IgD-negative memory B cell (primary cell): Measurements from ENCODE around the gene SATB1. TPM values are rescaled to one million over a fixed set of nuclear protein-coding genes. Genes with fewer than 3 reads are reported as not detected.
A peak's percentile ranks its signal among the peaks of the same experiment; 100 is the strongest.

Experiments
- H3K27ac Mint-ChIP-seq, 3 donors: one replicate each; pipeline ENCODE4 v1.8.0; 2020 to 2022; ENCODE audit warnings: mild to moderate bottlenecking in 3 of 3, mixed read lengths in 3 of 3, moderate library complexity in 1 of 3
- H3K27me3 Mint-ChIP-seq: one replicate; pipeline ENCODE4 v1.8.0; 2021; ENCODE audit warnings: mixed read lengths
- H3K36me3 Mint-ChIP-seq: one replicate; pipeline ENCODE4 v1.8.0; 2020; ENCODE audit warnings: mild to moderate bottlenecking, mixed read lengths
- H3K4me1 Mint-ChIP-seq, 3 donors: one replicate each; pipeline ENCODE4 v1.8.0; 2020 to 2022; ENCODE audit warnings: mixed read lengths in 3 of 3, mild to moderate bottlenecking in 1 of 3
- H3K4me3 Mint-ChIP-seq, 4 donors: one replicate each; pipeline ENCODE4 v1.8.0; 2020 to 2022; ENCODE audit warnings: mild to moderate bottlenecking in 4 of 4, mixed read lengths in 4 of 4, moderate library complexity in 3 of 4
- H3K9me3 Mint-ChIP-seq, 3 donors: one replicate each; pipeline ENCODE4 v1.8.0; 2020 to 2021; ENCODE audit warnings: mixed read lengths in 3 of 3, mild to moderate bottlenecking in 1 of 3
- polyA plus RNA-seq: library from polyadenylated mRNA; unstranded; fragments of 300-500 nt; fragmentation: Illumina TruSeq; gene quantifications from one replicate; pipeline ENCODE4 v1.2.3, GENCODE V29; 2021

The SATB1 gene
- polyA plus RNA-seq, 1 donor from 2014 or later: 11.5 TPM

DNA sequence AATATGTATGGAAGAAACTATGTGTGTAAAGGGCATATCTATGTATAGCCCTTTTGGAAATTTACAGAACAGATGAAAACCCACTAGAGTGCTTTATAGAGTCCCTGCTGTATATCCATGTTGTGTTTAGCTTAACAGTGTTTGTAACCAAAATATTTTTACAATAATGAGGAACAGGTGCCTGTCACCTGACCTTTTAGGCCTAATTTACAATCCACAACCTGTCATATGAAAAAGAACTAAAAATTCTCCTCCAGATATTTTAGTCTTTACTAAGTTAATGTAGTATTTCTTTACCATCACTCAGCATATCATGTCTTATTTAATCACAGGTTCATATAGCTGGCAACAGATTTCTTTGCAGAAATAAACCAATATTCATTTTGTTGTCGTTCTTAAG lies 16.4 kb upstream of the SATB1 start:
- peaks cover 22 to 51% (median 25%) of the 10 kb centered on the region in 3 donors for H3K4me1 Mint-ChIP-seq
- H3K36me3 Mint-ChIP-seq: no peaks in the 10 kb centered on the region
- no peak overlapping the region for H3K27ac Mint-ChIP-seq
- H3K27me3 Mint-ChIP-seq: peaks cover 14% of the 10 kb centered on the region
- H3K4me3 Mint-ChIP-seq: peak overlapping the region in 2 of 4 donors; percentile 4 to 80
- no peaks in the 10 kb centered on the region for H3K9me3 Mint-ChIP-seq

DNA sequence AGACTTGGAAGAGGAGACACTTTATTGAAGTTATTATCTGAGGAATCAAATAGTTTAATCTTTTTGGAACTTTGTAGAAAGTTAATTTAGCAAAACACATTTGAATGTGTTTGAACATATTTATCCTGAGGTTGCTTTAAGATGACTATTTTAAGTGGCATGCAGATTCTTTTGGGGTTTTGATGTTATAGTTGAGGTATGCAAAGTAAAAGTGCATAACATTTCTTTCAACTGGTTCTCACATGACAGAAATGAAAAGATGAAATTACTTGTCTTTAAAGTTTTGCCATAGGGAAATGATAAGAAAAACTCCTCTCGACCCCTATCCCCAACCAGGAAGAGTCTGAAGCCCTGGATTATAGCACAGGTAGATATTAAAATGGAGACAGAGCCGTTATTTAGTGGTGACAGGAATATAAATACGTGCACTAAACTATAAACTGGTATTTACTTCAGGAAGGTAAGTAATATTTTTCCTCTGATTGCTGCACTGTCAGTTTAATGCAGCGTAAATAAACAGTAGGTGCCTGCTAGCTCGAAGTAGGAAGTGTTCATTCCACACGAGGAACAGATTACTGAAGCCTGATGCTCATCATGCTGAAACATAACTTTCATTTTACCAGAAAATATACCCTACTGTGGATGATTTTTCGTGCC lies 15.1 kb upstream of the SATB1 start:
- Mint-ChIP-seq H3K4me3 (peak overlapping the region; percentile 4 to 81 (median 68)), H3K27me3 (peaks cover 9% of the 10 kb centered on the region), H3K9me3 (no peaks in the 10 kb centered on the region), H3K36me3 (no peaks in the 10 kb centered on the region), H3K4me1 (peaks cover 18 to 40% (median 21%) of the 10 kb centered on the region in 3 donors), H3K27ac (peak overlapping the region in 2 of 3 donors; percentile 55 to 63)

DNA sequence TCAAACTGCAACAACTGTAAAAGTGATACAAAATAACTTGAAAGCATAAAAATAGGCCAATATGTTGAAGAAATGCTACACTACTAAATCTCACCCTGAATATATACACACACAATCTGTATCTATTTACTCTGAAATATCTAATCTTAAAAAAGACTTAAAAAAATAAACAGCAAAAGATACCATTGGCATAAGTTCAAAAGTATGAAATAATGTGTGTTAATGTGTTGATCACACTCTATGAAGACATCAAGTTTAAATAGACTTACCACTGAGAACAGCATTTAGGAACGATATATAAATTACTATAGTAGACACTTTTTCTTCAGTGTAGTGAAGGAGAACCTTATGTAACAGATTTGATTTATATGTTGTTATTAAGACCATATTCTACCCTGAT lies 14.1 kb upstream of the SATB1 start:
- no peaks in the 10 kb centered on the region for H3K9me3 Mint-ChIP-seq
- peak overlapping the region in 2 of 4 donors; percentile 72 to 81 for H3K4me3 Mint-ChIP-seq
- H3K4me1 Mint-ChIP-seq: peaks cover 18 to 40% (median 21%) of the 10 kb centered on the region in 3 donors
- no peaks in the 10 kb centered on the region for H3K36me3 Mint-ChIP-seq
- H3K27me3 Mint-ChIP-seq: peaks cover 8% of the 10 kb centered on the region
- peak overlapping the region in 2 of 3 donors; percentile 44 to 55 for H3K27ac Mint-ChIP-seq

DNA sequence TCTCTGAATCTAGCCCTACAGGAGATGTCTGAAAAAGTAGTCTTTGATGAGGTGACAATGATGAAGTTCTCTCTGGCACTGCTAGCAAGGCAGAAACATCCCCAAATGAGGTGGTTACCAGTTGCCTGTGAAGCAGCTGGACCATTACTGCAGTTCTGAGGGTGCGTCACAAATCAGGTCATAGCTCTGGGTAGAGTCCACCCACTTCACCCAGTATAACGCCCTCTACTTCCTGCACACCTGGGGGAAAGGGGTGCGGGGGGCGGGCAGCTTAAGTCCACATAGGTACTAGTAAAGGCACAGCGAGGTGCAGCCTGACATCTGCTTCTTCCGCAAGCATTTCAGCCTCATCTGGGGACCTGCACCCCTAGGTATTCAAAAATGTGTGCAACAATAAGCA lies 13.4 kb upstream of the SATB1 start:
- H3K36me3 Mint-ChIP-seq: no peaks in the 10 kb centered on the region
- H3K4me1 Mint-ChIP-seq: peaks cover 18 to 40% (median 21%) of the 10 kb centered on the region in 3 donors
- peak overlapping the region; percentile 44 to 78 (median 55) for H3K27ac Mint-ChIP-seq
- no peaks in the 10 kb centered on the region for H3K9me3 Mint-ChIP-seq
- peaks cover 3% of the 10 kb centered on the region for H3K27me3 Mint-ChIP-seq
- H3K4me3 Mint-ChIP-seq: peak overlapping the region in 3 of 4 donors; percentile 15 to 73 (median 72)

DNA sequence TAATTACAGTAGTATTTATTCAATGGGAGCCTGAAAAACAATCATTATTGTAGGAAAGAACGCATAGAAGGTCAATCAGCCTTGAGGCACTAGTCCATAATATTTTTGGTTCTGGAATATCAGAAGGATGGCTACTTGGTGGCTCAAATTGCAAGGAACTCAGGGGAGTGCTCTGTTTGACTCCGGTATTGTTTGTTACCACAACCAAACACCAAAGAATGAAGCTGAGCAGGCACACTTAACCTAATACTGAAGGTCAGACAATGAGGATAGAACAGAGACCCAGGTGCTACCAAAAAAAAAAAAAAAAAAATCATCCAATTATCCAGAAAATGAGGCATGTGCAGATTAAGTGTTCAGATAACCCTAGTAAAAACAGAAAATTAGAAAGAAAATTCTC lies 11.1 kb upstream of the SATB1 start:
- no peaks in the 10 kb centered on the region for H3K9me3 Mint-ChIP-seq
- peak overlapping the region in 2 of 4 donors; percentile 0 to 18 for H3K4me3 Mint-ChIP-seq
- peaks cover 16 to 26% (median 17%) of the 10 kb centered on the region in 3 donors for H3K4me1 Mint-ChIP-seq
- peaks cover 7% of the 10 kb centered on the region for H3K27me3 Mint-ChIP-seq
- no peaks in the 10 kb centered on the region for H3K36me3 Mint-ChIP-seq
- H3K27ac Mint-ChIP-seq: no peak overlapping the region

DNA sequence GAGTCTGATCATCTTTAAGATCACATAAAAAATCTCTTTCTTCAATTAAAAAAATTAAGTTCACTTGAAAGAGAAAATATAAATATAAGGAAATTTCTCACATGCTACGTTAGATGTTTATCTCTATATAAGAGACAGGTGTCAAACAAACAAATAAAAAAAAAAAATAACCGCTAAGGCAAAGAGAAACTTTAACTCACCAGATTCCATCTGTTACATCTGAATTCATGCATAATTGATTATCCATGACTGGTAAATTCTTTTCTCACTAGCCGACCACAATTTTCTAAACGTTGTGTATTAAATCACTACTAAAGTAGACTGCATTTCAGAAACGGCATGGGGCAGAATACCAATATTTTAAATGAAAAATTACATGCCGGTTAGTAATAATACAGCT lies 9.6 kb upstream of the SATB1 start:
- no peak overlapping the region for H3K27ac Mint-ChIP-seq
- H3K9me3 Mint-ChIP-seq: no peaks in the 10 kb centered on the region
- H3K4me3 Mint-ChIP-seq: no peak overlapping the region
- H3K27me3 Mint-ChIP-seq: peaks cover 7% of the 10 kb centered on the region
- H3K36me3 Mint-ChIP-seq: no peaks in the 10 kb centered on the region
- peaks cover 8 to 18% (median 12%) of the 10 kb centered on the region in 3 donors for H3K4me1 Mint-ChIP-seq

DNA sequence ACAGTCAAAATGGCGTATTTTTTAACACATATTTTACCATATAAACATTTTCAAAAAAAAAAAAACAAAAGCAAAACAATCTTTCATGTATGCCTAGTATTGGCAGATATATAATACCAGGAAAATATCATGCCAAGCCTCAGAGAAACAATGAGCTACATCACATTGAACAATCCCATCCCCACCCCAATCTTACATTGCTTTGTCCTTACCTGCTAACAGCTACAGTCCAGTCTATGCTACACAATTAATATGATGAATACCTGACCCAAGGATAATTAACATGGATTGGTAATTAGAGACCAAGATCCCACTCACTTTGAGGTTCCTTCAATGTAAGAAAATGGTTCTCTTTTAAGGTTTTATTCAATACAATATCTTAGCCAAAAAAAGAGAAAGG lies 7.6 kb upstream of the SATB1 start:
- H3K4me3 Mint-ChIP-seq: no peak overlapping the region
- no peaks in the 10 kb centered on the region for H3K9me3 Mint-ChIP-seq
- no peak overlapping the region for H3K27ac Mint-ChIP-seq
- H3K36me3 Mint-ChIP-seq: no peaks in the 10 kb centered on the region
- H3K27me3 Mint-ChIP-seq: peaks cover 7% of the 10 kb centered on the region
- H3K4me1 Mint-ChIP-seq: peaks cover 2 to 6% (median 5%) of the 10 kb centered on the region in 3 donors

DNA sequence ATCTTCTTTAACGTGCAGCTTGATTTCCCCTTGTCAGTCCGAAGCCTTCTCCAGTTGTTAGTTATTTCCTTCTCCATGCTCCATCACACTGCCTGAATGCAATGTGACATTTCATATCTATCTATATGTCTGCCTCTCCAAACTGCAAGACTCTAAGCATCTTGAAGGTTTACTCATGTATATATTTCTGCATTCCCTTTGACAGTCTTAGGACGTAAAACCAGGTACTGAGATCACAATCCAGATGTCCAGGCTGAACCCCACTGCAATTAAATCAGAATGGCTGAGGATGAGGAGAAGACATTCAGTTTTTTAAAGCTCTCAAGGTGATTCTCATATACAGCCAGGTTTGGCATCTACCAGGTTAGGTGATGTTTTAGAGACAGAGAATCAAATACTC lies 6.1 kb upstream of the SATB1 start:
- peak overlapping the region in 1 of 3 donors; percentile 1 for H3K27ac Mint-ChIP-seq
- H3K4me1 Mint-ChIP-seq: peaks cover 5 to 7% (median 6%) of the 10 kb centered on the region in 3 donors
- H3K27me3 Mint-ChIP-seq: peaks cover 9% of the 10 kb centered on the region
- H3K9me3 Mint-ChIP-seq: no peaks in the 10 kb centered on the region
- no peaks in the 10 kb centered on the region for H3K36me3 Mint-ChIP-seq
- peak overlapping the region in 1 of 4 donors; percentile 72 for H3K4me3 Mint-ChIP-seq

DNA sequence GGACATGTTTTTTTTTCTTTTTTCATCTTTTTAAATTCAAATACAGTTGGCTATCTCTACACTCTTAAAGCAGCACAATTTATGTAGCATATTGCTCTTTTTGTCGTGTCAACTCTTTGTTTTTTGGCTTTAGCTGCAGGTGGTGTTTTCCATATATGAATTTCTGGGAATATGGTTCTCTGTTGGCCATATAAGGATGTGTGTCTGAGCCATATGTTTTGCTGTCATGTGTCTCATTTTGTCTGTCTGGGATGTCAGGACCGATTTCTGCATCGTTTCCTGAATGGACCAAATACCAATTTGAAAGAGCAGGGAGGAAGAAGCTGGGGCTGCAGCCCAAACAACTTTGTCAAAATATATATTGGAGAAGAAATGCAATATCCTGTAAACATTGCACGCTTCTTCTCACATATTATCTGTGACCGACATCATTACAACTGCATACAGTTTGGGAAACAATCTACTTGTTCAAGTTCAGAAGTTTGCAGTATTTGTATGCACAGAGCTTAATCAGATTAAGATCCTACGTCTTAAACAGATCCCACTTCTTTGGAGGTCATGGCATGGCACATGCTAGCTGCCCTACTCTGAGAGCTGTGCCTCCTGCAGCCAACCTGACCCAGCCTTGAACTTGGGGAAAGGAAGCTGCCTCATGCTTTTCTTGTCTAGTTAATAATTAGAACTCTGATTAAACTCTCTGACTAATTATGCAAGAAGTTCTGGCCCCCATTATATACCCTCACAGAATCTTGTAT lies 4.0 kb upstream of the SATB1 start:
- Mint-ChIP-seq H3K4me1 (peaks cover 9 to 11% (median 10%) of the 10 kb centered on the region in 3 donors), H3K4me3 (peak overlapping the region in 1 of 4 donors; percentile 65), H3K36me3 (no peaks in the 10 kb centered on the region), H3K27ac (peak overlapping the region in 1 of 3 donors; percentile 73), H3K27me3 (peaks cover 12% of the 10 kb centered on the region), H3K9me3 (no peaks in the 10 kb centered on the region)

DNA sequence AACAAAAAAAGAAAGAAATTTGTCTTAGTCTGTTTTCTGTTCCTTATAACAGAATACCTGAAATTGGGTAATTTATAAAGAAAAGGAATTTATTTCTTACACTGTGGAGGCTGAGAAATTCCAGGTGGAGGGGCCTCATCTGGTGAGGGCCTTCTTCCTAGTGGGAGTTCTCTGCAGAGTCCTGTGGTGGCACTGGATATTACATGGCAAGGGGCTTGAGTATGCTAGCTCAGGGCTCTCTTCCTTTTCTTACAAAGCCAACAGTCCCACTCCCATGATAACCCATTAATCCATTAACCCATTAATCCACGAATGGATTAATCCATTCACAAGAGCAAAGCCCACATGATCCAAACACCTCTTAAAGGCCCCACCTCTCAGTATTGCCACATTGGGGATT lies 2.9 kb upstream of the SATB1 start:
- H3K36me3 Mint-ChIP-seq: no peaks in the 10 kb centered on the region
- no peaks in the 10 kb centered on the region for H3K9me3 Mint-ChIP-seq
- peak overlapping the region in 1 of 4 donors; percentile 8 for H3K4me3 Mint-ChIP-seq
- peaks cover 14% of the 10 kb centered on the region for H3K27me3 Mint-ChIP-seq
- H3K4me1 Mint-ChIP-seq: peaks cover 19 to 21% (median 19%) of the 10 kb centered on the region in 3 donors
- H3K27ac Mint-ChIP-seq: no peak overlapping the region

DNA sequence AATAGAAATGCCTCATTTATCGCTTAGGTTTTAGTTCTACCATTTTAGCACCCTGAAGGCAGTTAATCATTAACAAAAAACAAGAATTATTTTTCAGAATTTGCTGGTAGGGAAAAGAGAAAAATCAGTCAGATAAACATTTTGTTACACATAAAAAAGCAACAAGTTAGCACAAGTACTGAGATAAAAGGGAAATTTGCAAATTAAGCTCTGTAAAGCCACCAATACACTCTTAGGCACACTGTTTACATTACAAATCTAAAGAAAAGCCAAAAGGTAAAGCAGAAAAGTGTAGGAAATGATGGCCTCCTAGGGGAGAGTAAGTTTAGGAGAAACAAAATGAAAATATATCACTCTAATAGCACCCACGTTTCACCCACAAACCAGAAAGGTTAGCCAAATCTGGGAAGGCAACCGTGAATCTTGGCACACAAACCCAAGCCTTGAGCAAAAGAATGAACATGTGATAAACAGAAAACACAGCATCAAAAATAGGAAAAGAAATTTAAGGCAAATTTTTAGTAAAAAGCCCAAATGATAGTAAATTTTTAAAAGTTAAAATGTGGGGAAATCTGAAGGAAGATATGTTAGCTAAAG lies 1.6 kb upstream of the SATB1 start:
- Mint-ChIP-seq H3K27me3 (peaks cover 9% of the 10 kb centered on the region), H3K27ac (peak overlapping the region in 1 of 3 donors; percentile 92), H3K9me3 (no peaks in the 10 kb centered on the region), H3K4me3 (peak overlapping the region in 2 of 4 donors; percentile 40 to 74), H3K4me1 (peaks cover 19 to 26% (median 23%) of the 10 kb centered on the region in 3 donors), H3K36me3 (no peaks in the 10 kb centered on the region)

DNA sequence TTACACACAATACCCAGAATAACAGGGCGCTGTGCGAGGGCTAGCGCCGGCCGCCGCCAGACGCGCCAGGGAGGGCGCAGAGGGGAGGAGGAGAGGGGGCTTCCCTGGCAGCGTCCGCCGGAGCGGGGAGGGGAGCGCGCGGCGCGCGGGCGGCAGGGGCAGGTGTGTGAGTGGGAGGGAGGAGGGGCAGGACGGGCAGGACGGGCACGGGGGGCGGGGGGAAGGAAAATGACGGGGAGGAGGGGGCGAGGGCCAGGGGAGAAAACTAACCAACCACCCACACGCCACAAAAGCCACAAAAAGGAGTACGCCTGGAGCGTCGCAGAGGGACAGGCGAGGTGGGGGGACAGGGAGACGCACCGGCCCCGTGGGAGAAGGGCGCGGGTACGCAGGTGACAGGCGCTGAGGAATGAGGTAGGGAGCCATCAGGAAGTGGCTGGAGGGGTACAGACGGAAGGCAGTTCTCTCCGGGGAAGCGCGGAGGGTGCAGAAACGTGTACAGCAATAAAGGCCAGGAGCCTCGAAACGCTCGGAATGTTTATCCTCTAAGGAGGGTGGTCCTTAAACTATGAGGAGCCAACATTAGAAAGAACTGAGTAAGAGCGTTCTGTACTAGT lies 610 bp upstream of the SATB1 start:
- Mint-ChIP-seq H3K9me3 (no peaks in the 10 kb centered on the region), H3K27me3 (peaks cover 9% of the 10 kb centered on the region), H3K36me3 (no peaks in the 10 kb centered on the region), H3K4me3 (peak overlapping the region; percentile 74 to 96 (median 90)), H3K4me1 (peaks cover 19 to 26% (median 21%) of the 10 kb centered on the region in 3 donors), H3K27ac (peak overlapping the region; percentile 92 to 94 (median 92))

DNA sequence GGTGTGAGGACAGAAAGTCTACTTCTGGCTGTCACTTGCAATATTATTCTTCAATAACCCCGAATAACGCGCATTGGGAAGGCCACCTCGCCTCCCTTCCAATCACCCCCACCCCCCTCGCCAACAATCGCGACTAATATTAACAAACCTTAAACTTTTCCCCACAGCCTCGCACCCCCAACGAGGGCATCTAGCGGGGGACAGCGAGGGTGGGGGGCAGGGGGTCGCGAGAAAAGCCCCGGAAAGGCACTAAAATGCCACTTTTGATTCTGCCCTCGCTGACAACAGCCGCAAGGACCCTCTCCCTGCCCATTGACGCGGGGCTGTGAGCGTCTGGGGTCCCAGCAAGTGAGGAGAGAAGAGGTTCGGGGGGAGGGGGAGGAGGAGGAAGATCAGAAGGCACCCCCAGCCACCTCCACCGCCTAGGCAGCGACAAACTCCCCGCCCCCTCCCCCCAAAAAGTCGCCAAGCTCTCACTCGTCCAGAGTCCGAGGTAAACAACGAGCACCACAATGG lies 868 bp downstream of the SATB1 start:
- Mint-ChIP-seq H3K36me3 (peaks cover 3% of the 10 kb centered on the region), H3K27ac (peak overlapping the region; percentile 55 to 86 (median 80)), H3K4me3 (peak overlapping the region; percentile 74 to 97 (median 92)), H3K4me1 (peaks cover 17 to 22% (median 19%) of the 10 kb centered on the region in 3 donors), H3K9me3 (no peaks in the 10 kb centered on the region), H3K27me3 (peaks cover 9% of the 10 kb centered on the region)

DNA sequence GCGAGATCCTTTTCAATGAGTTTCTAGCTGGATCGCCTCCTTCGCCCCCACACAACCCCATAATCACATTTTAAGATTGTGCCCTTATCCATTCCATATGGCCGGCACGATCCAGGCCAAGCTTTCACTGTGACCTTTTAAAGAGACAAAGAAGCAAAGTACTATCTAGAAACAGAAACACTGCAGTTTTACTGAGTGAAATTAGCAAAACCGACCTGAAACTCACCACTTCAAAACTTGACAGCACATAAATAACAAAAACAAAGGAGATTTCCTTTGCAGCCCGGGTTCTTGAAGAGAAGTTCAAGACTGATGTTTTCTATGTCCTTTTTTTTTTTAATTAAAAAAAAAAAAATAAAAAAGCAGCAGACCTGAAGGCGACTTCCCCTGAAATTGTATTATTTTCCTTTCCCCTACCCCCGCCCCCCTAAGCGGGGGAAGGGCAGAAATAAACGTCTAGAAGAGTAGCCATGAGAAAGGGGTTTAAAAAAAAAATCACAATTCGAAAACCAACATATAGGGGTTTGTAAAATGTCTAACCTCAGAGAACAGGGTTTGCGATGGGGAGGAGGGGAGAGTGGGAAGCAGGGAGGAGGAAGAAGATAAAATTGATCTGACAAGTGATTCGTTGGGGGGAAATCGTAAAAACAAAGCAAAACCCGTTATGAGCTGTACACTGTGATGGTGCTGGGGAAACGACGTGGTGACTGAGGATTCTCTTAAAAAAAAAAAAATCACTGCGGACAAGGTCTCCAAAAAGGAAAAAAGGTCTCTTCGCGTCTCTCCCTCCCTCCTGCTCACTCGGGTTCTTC lies 1.5 kb downstream of the SATB1 start:
- Mint-ChIP-seq H3K27me3 (peaks cover 7% of the 10 kb centered on the region), H3K9me3 (no peaks in the 10 kb centered on the region), H3K4me1 (peaks cover 17 to 22% (median 19%) of the 10 kb centered on the region in 3 donors), H3K36me3 (peaks cover 3% of the 10 kb centered on the region), H3K27ac (peak overlapping the region; percentile 55 to 90 (median 86)), H3K4me3 (peak overlapping the region; percentile 74 to 97 (median 92))
